Measurements from ENCODE around the gene CIPC.

CIPC gene

DNA sequence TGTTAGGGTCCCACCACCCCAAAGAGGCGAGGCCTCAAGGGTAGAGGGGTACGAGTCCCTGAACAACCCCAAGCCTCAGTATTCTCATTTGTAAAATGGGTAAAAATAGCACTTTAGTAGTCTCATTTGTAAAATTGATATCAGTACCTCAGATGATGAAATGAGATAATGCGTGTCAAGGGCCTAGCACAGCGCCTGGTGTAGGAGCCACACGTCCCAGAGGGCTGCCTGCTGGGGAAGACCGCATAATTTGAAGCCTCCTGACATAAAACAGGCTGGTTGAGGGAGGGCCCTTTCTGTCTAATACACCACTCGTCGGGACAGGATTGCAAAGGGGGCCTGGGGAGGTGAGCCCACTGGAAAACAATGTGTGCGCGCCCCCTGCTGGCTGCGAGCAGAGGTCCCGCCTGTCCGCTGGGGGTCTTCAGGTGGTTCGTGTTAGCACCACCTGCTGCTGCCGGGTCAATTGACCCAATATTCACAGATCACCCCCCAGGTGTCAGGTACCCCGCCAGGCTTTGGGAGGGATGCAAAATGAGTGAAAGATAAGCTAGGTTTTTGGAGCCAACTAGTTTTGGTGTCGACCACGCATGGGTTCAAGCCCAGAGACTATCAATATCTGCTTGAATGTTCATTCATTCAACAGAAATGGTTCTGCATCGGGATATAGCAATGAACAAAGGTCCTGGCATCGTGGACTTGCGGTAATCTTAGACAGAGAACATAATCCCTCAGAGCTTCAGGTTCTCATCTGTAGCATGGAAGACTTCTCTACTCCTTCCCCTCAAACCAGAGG, 44.8 kb upstream of the CIPC start:
- Histone ChIP-seq H2AFZ (ENCODE audit: low read depth, low read length) (no peak overlapping the region), H3K27me3 (ENCODE audit: control insufficient read depth in 1 of 2, insufficient read depth in 1 of 2, low read length in 2 of 2) (no peaks in the 10 kb centered on the region), H3K18ac (ENCODE audit: low read depth in 1 of 2, low read length in 2 of 2) (peak overlapping the region; percentile 56 to 99), H3K9ac (ENCODE audit: low read length) (no peak overlapping the region), H4K91ac (ENCODE audit: low read length) (peak overlapping the region; percentile 45), H2AK5ac (ENCODE audit: low read length, severe bottlenecking) (peak overlapping the region; percentile 80), H2BK12ac (ENCODE audit: low read length in 2 of 2) (peak overlapping the region in 1 of 2 experiments; percentile 100), H3K14ac (ENCODE audit: low read length in 2 of 2) (no peak overlapping the region), H3K4ac (ENCODE audit: low read depth in 1 of 2, low read length in 2 of 2) (peak overlapping the region; percentile 18 to 96), H4K8ac (ENCODE audit: low read length) (peak overlapping the region; percentile 25), H3K79me1 (replicated peaks; ENCODE audit: low read length, poor library complexity, severe bottlenecking) (no peaks in the 10 kb centered on the region), H2BK15ac (ENCODE audit: low read depth, poor library complexity, severe bottlenecking) (no peak overlapping the region), H3K4me2 (ENCODE audit: low read length, poor library complexity, severe bottlenecking) (no peak overlapping the region), H2BK5ac (ENCODE audit: low read depth, low read length, poor library complexity, severe bottlenecking) (no peak overlapping the region), H3K36me3 (ENCODE audit: control insufficient read depth in 1 of 2, insufficient read depth in 2 of 2, low read depth in 1 of 2, low read length in 2 of 2) (no peaks in the 10 kb centered on the region), H3K4me3 (ENCODE audit: insufficient read depth in 1 of 2, low read depth in 1 of 2, low read length in 2 of 2) (no peak overlapping the region), H3K4me1 (ENCODE audit: control insufficient read depth, insufficient read depth, low read depth, low read length) (peaks cover 21% of the 10 kb centered on the region), H2BK120ac (ENCODE audit: low read depth, low read length) (peak overlapping the region; percentile 22), H3K27ac (ENCODE audit: low read length, poor library complexity, severe bottlenecking) (no peak overlapping the region), H3K23ac (ENCODE audit: low read length in 2 of 2) (no peak overlapping the region), H3K9me3 (ENCODE audit: control insufficient read depth, low read length) (peaks cover 4% of the 10 kb centered on the region)
- DNase-seq: peak; percentile 89
- WGBS: 29% methylated on average over 20 of the region's 21 CpGs

DNA sequence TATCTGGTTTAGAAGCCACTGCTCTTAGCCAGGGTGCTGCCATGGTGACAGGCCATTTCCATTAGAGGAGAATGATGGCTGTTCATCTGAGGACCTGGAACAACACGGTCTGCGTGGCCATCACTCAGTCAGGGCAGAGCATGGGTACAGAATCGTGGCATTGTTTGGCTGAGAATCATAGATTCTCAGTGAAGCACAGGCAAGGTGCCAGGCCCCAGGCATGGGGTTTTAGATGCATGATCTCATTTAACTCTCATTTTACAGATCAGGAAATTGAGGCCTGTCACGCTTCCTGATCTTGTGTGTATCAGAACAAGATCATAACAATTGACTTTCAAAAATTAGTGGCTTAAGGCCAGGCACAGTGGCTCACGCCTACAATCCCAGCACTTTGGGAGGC, 42.8 kb upstream of the CIPC start:
- Histone ChIP-seq H3K4ac (ENCODE audit: low read depth in 1 of 2, low read length in 2 of 2) (no peak overlapping the region), H3K14ac (ENCODE audit: low read length in 2 of 2) (no peak overlapping the region), H3K18ac (ENCODE audit: low read depth in 1 of 2, low read length in 2 of 2) (no peak overlapping the region), H2AFZ (ENCODE audit: low read depth, low read length) (no peak overlapping the region), H3K4me1 (ENCODE audit: control insufficient read depth, insufficient read depth, low read depth, low read length) (peaks cover 24% of the 10 kb centered on the region), H3K4me3 (ENCODE audit: insufficient read depth in 1 of 2, low read depth in 1 of 2, low read length in 2 of 2) (no peak overlapping the region), H2AK5ac (ENCODE audit: low read length, severe bottlenecking) (peak overlapping the region; percentile 74), H3K36me3 (ENCODE audit: control insufficient read depth in 1 of 2, insufficient read depth in 2 of 2, low read depth in 1 of 2, low read length in 2 of 2) (no peaks in the 10 kb centered on the region), H3K9ac (ENCODE audit: low read length) (no peak overlapping the region), H3K27ac (ENCODE audit: low read length, poor library complexity, severe bottlenecking) (no peak overlapping the region), H2BK12ac (ENCODE audit: low read length in 2 of 2) (peak overlapping the region; percentile 73 to 93), H3K79me1 (replicated peaks; ENCODE audit: low read length, poor library complexity, severe bottlenecking) (no peaks in the 10 kb centered on the region), H2BK5ac (ENCODE audit: low read depth, low read length, poor library complexity, severe bottlenecking) (no peak overlapping the region), H4K8ac (ENCODE audit: low read length) (peak overlapping the region; percentile 61), H3K9me3 (ENCODE audit: control insufficient read depth, low read length) (peaks cover 4% of the 10 kb centered on the region), H2BK120ac (ENCODE audit: low read depth, low read length) (no peak overlapping the region), H3K4me2 (ENCODE audit: low read length, poor library complexity, severe bottlenecking) (no peak overlapping the region), H3K27me3 (ENCODE audit: control insufficient read depth in 1 of 2, insufficient read depth in 1 of 2, low read length in 2 of 2) (no peaks in the 10 kb centered on the region), H2BK15ac (ENCODE audit: low read depth, poor library complexity, severe bottlenecking) (no peak overlapping the region), H4K91ac (ENCODE audit: low read length) (peak overlapping the region; percentile 82), H3K23ac (ENCODE audit: low read length in 2 of 2) (no peak overlapping the region)
- 93% methylated on average over 5 of the region's 5 CpGs for WGBS
- DNase-seq: no peak

DNA sequence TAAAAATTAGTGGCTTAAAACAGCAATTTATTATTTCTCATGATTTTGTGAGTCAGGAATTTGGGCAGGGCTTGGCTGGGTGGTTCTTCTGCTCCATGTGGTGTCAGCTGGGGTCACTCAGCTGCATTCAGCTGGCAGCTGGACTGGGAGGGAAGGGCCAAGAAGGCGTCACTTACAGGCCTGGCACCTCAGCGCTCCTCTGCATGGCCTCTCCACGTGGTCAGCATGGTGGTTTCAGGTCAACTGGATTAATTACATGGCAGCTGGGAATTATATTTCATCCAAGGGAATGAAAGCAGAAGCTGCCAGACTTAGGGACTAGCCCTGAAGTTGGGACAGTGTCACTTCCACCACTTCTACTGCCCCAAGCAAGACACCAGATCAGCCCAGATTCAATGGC, 42.1 kb upstream of the CIPC start:
- no peak overlapping the region for H2AFZ ChIP-seq (ENCODE audit: low read depth, low read length)
- peak overlapping the region; percentile 87 for H2AK5ac ChIP-seq (ENCODE audit: low read length, severe bottlenecking)
- no peak overlapping the region for H4K91ac ChIP-seq (ENCODE audit: low read length)
- H3K23ac ChIP-seq (ENCODE audit: low read length in 2 of 2): no peak overlapping the region
- 90% methylated on average over 3 of the region's 3 CpGs for WGBS
- H3K36me3 ChIP-seq (ENCODE audit: control insufficient read depth in 1 of 2, insufficient read depth in 2 of 2, low read depth in 1 of 2, low read length in 2 of 2): no peaks in the 10 kb centered on the region
- peaks cover 4% of the 10 kb centered on the region for H3K9me3 ChIP-seq (ENCODE audit: control insufficient read depth, low read length)
- H3K27me3 ChIP-seq (ENCODE audit: control insufficient read depth in 1 of 2, insufficient read depth in 1 of 2, low read length in 2 of 2): no peaks in the 10 kb centered on the region
- no peak overlapping the region for H2BK12ac ChIP-seq (ENCODE audit: low read length in 2 of 2)
- H3K4me3 ChIP-seq (ENCODE audit: insufficient read depth in 1 of 2, low read depth in 1 of 2, low read length in 2 of 2): no peak overlapping the region
- no peak overlapping the region for H2BK120ac ChIP-seq (ENCODE audit: low read depth, low read length)
- DNase-seq: no peak
- no peak overlapping the region for H3K27ac ChIP-seq (ENCODE audit: low read length, poor library complexity, severe bottlenecking)
- no peak overlapping the region for H3K4me2 ChIP-seq (ENCODE audit: low read length, poor library complexity, severe bottlenecking)
- H2BK5ac ChIP-seq (ENCODE audit: low read depth, low read length, poor library complexity, severe bottlenecking): no peak overlapping the region
- H3K4ac ChIP-seq (ENCODE audit: low read depth in 1 of 2, low read length in 2 of 2): no peak overlapping the region
- H3K79me1 ChIP-seq (replicated peaks; ENCODE audit: low read length, poor library complexity, severe bottlenecking): no peaks in the 10 kb centered on the region
- no peak overlapping the region for H3K14ac ChIP-seq (ENCODE audit: low read length in 2 of 2)
- no peak overlapping the region for H3K9ac ChIP-seq (ENCODE audit: low read length)
- H4K8ac ChIP-seq (ENCODE audit: low read length): no peak overlapping the region
- no peak overlapping the region for H3K18ac ChIP-seq (ENCODE audit: low read depth in 1 of 2, low read length in 2 of 2)
- peaks cover 23% of the 10 kb centered on the region for H3K4me1 ChIP-seq (ENCODE audit: control insufficient read depth, insufficient read depth, low read depth, low read length)
- H2BK15ac ChIP-seq (ENCODE audit: low read depth, poor library complexity, severe bottlenecking): no peak overlapping the region

DNA sequence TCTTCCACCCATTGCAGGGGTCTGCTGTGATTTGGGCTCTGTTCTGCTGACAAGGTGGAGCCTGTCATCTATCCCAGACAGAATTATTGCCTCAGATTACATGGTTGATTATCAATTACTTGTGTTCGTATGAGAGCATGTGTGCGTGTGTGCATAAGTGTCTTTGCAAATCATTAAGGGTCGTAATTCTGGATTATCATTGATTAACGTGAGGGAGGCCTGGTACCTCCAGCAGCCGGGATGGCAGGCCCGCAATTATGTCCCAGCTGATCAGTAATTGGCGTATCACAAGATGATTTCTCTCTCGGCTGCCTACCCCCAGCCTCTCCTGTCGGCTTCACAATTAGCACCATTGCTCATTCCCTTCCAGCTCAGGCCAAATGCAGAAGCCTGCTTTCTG, 39.9 kb upstream of the CIPC start:
- Histone ChIP-seq H3K36me3 (ENCODE audit: control insufficient read depth in 1 of 2, insufficient read depth in 2 of 2, low read depth in 1 of 2, low read length in 2 of 2) (no peaks in the 10 kb centered on the region), H3K23ac (ENCODE audit: low read length in 2 of 2) (no peak overlapping the region), H4K8ac (ENCODE audit: low read length) (no peak overlapping the region), H2BK5ac (ENCODE audit: low read depth, low read length, poor library complexity, severe bottlenecking) (no peak overlapping the region), H3K4ac (ENCODE audit: low read depth in 1 of 2, low read length in 2 of 2) (no peak overlapping the region), H2AFZ (ENCODE audit: low read depth, low read length) (no peak overlapping the region), H3K4me2 (ENCODE audit: low read length, poor library complexity, severe bottlenecking) (no peak overlapping the region), H4K91ac (ENCODE audit: low read length) (no peak overlapping the region), H3K4me3 (ENCODE audit: insufficient read depth in 1 of 2, low read depth in 1 of 2, low read length in 2 of 2) (no peak overlapping the region), H3K9me3 (ENCODE audit: control insufficient read depth, low read length) (peaks cover 4% of the 10 kb centered on the region), H3K4me1 (ENCODE audit: control insufficient read depth, insufficient read depth, low read depth, low read length) (peaks cover 10% of the 10 kb centered on the region), H2AK5ac (ENCODE audit: low read length, severe bottlenecking) (peak overlapping the region; percentile 17), H2BK15ac (ENCODE audit: low read depth, poor library complexity, severe bottlenecking) (no peak overlapping the region), H2BK120ac (ENCODE audit: low read depth, low read length) (no peak overlapping the region), H3K27me3 (ENCODE audit: control insufficient read depth in 1 of 2, insufficient read depth in 1 of 2, low read length in 2 of 2) (no peaks in the 10 kb centered on the region), H3K79me1 (replicated peaks; ENCODE audit: low read length, poor library complexity, severe bottlenecking) (no peaks in the 10 kb centered on the region), H3K14ac (ENCODE audit: low read length in 2 of 2) (peak overlapping the region in 1 of 2 experiments; percentile 35), H3K27ac (ENCODE audit: low read length, poor library complexity, severe bottlenecking) (no peak overlapping the region), H3K9ac (ENCODE audit: low read length) (no peak overlapping the region), H2BK12ac (ENCODE audit: low read length in 2 of 2) (peak overlapping the region in 1 of 2 experiments; percentile 45), H3K18ac (ENCODE audit: low read depth in 1 of 2, low read length in 2 of 2) (no peak overlapping the region)
- no peak for DNase-seq
- WGBS: 97% methylated on average over 9 of the region's 9 CpGs
